Left ventricle myocardium inferior (tissue), 1 donor: Measurements from ENCODE around the gene GALNT3. TPM values are rescaled to one million over a fixed set of nuclear protein-coding genes. Genes with fewer than 3 reads are reported as not detected.

Experiments used
- DNase-seq: peaks from one replicate; pipeline ENCODE4 v3.0.0-alpha.2; 2020
- H3K27ac ChIP-seq: fragments of 200-600 bp; replicated peaks from 2 replicates; pipeline ENCODE4 v1.8.0; 2021
- H3K27me3 ChIP-seq: fragments of 200-600 bp; 2 replicates; pipeline ENCODE4 v1.8.0; 2021; ENCODE audit warnings: low read depth
- H3K36me3 ChIP-seq: fragments of 200-600 bp; 2 replicates; pipeline ENCODE4 v1.8.0; 2021
- H3K4me1 ChIP-seq: fragments of 200-600 bp; 2 replicates; pipeline ENCODE4 v1.8.0; 2021
- H3K4me3 ChIP-seq: fragments of 200-600 bp; 2 replicates; pipeline ENCODE4 v1.8.0; 2021; ENCODE audit warnings: mild to moderate bottlenecking, moderate library complexity
- H3K9me3 ChIP-seq: fragments of 200-600 bp; replicated peaks from 2 replicates; pipeline ENCODE4 v1.8.0; 2021
- CTCF ChIP-seq: fragments of 200-600 bp; IDR thresholded peaks from 2 replicates; pipeline ENCODE4 v1.8.0; 2021; ENCODE audit warnings: antibody characterized with exemption, mild to moderate bottlenecking, borderline replicate concordance
- intact Hi-C: fragments of 100-400 bp; cut with micrococcal nuclease; formaldehyde crosslinking; loops from one replicate; pipeline ENCODE4 v1.11.0; 2022
- total RNA-seq: library from RNA; stranded (reverse); fragmentation: NEBNext Ultra II Directional; extraction: Animal tissue kit (Norgen Biotek cat#: 25700); gene quantifications from one replicate; pipeline ENCODE4 v1.2.1, GENCODE V29; 2021
- donor health status: DM: no; HTN: yes; CAD: no; lungs with severe emphysema.

The GALNT3 gene
- total RNA-seq, 1 donor from 2014 or later = 0.08 TPM

GRCh38 chr2:165743442-165743841, 50.6 kb downstream of the GALNT3 start:
- intact Hi-C loops = no loop called here
- Histone ChIP-seq H3K27ac (no peak overlapping the region), H3K4me1 (no peaks in the 10 kb centered on the region), H3K4me3 (no peak overlapping the region), H3K27me3 (no peaks in the 10 kb centered on the region), H3K36me3 (no peaks in the 10 kb centered on the region), H3K9me3 (no peaks in the 10 kb centered on the region)
- DNase-seq = no peak
- no peak for TF ChIP-seq CTCF

GRCh38 chr2:165725421-165725820, 68.6 kb downstream of the GALNT3 start:
- Histone ChIP-seq H3K36me3 (no peaks in the 10 kb centered on the region), H3K4me3 (no peak overlapping the region), H3K4me1 (no peaks in the 10 kb centered on the region), H3K9me3 (peaks cover 13% of the 10 kb centered on the region), H3K27ac (no peak overlapping the region), H3K27me3 (peaks cover 12% of the 10 kb centered on the region)
- TF ChIP-seq CTCF = no peak
- DNase-seq = no peak
- intact Hi-C loops = no loop called here

- Histone ChIP-seq H3K36me3 (no peaks in the 10 kb centered on the region), H3K4me3 (no peak overlapping the region), H3K9me3 (no peaks in the 10 kb centered on the region), H3K4me1 (no peaks in the 10 kb centered on the region), H3K27ac (no peak overlapping the region), H3K27me3 (peaks cover 12% of the 10 kb centered on the region)
- DNase-seq = no peak
- intact Hi-C loops = no loop called here
- TF ChIP-seq CTCF = no peak
Observed at GRCh38 chr2:165720511-165720910, 73.5 kb downstream of the GALNT3 start.

GRCh38 chr2:165718610-165719210, 75.3 kb downstream of the GALNT3 start:
- Histone ChIP-seq H3K9me3 (no peaks in the 10 kb centered on the region), H3K27me3 (peaks cover 9% of the 10 kb centered on the region), H3K4me1 (no peaks in the 10 kb centered on the region), H3K27ac (no peak overlapping the region), H3K4me3 (no peak overlapping the region), H3K36me3 (no peaks in the 10 kb centered on the region)
- intact Hi-C loops = no loop called here
- no peak for TF ChIP-seq CTCF
- no peak for DNase-seq

GRCh38 chr2:165716091-165716490, 78.0 kb downstream of the GALNT3 start:
- Histone ChIP-seq H3K4me1 (no peaks in the 10 kb centered on the region), H3K27me3 (peaks cover 4% of the 10 kb centered on the region), H3K9me3 (no peaks in the 10 kb centered on the region), H3K4me3 (no peak overlapping the region), H3K27ac (no peak overlapping the region), H3K36me3 (no peaks in the 10 kb centered on the region)
- no peak for DNase-seq
- TF ChIP-seq CTCF = no peak
- intact Hi-C loops = no loop called here
